SKM-1 treated with dmso at 0.1 percent for 144 hours (cell line): Measurements from ENCODE around the gene PLAC8.
"Not testable (repeated sequence)": the region's sequence is repeated elsewhere in the genome, so short reads cannot be mapped to it uniquely, and the experiment has no call there.

Source experiments
- DNase-seq: peaks from one replicate; lab custom pipeline; 2025; ENCODE audit not compliant: unreplicated experiment; lab: John Stamatoyannopoulos, UW

PLAC8 gene

GRCh38 chr4:83114576-83114975 lies at the start of gene PLAC8:
Gene PLAC8 (minus strand): TSS chr4:83114729. CDS start chr4:83107921, 6,808 bp downstream.
- peak; percentile 76 for DNase-seq

GRCh38 chr4:83153417-83153816 lies 38.9 kb upstream of the PLAC8 start:
- DNase-seq = no peak

GRCh38 chr4:83152746-83153145 lies 38.2 kb upstream of the PLAC8 start:
- no peak for DNase-seq

GRCh38 chr4:83151651-83152050 lies 37.1 kb upstream of the PLAC8 start:
- no peak for DNase-seq

- DNase-seq = peak; percentile 61
These were observed 36.3 kb upstream of the PLAC8 start for GRCh38 chr4:83150653-83151330.

GRCh38 chr4:83149865-83150652 lies 35.5 kb upstream of the PLAC8 start:
- peak; percentile 61 for DNase-seq

- no peak for DNase-seq
These were observed 32.3 kb upstream of the PLAC8 start for GRCh38 chr4:83146841-83147240.

- DNase-seq = not testable (repeated sequence)
These were observed 31.2 kb upstream of the PLAC8 start for GRCh38 chr4:83145776-83146175.

GRCh38 chr4:83139514-83140156 lies 25.1 kb upstream of the PLAC8 start:
- no peak for DNase-seq

- DNase-seq = no peak
These were observed 24.4 kb upstream of the PLAC8 start for GRCh38 chr4:83138946-83139345.

- DNase-seq = no peak
These were observed 17.5 kb upstream of the PLAC8 start for GRCh38 chr4:83132065-83132464.

GRCh38 chr4:83129264-83129663 lies 14.7 kb upstream of the PLAC8 start:
- DNase-seq = no peak

GRCh38 chr4:83128240-83128929 lies 13.9 kb upstream of the PLAC8 start:
- peak; percentile 94 for DNase-seq

- peak; percentile 68 for DNase-seq
These were observed 11.2 kb upstream of the PLAC8 start for GRCh38 chr4:83125738-83126141.

- DNase-seq = peak; percentile 94
These were observed 9.7 kb upstream of the PLAC8 start for GRCh38 chr4:83124111-83124780.

- DNase-seq = no peak
These were observed 6.7 kb upstream of the PLAC8 start for GRCh38 chr4:83121246-83121645.

- DNase-seq = no peak
These were observed 4.3 kb upstream of the PLAC8 start for GRCh38 chr4:83118869-83119268.

- no peak for DNase-seq
These were observed 1.2 kb upstream of the PLAC8 start for GRCh38 chr4:83115656-83116285.

- no peak for DNase-seq
These were observed 471 bp upstream of the PLAC8 start for GRCh38 chr4:83115000-83115399.

GRCh38 chr4:83113429-83113786 lies 1.1 kb downstream of the PLAC8 start:
- peak; percentile 22 for DNase-seq
